Measurements from ENCODE around the gene ZCCHC3. TPM values are rescaled to one million over a fixed set of nuclear protein-coding genes. Genes with fewer than 3 reads are reported as not detected.

Gene ZCCHC3
- total and polyA plus RNA-seq, 2 donors (not counting 3 experiments of a cell fraction or from before 2014, with no cell fraction given), result 14.8 to 22.0 TPM

DNA sequence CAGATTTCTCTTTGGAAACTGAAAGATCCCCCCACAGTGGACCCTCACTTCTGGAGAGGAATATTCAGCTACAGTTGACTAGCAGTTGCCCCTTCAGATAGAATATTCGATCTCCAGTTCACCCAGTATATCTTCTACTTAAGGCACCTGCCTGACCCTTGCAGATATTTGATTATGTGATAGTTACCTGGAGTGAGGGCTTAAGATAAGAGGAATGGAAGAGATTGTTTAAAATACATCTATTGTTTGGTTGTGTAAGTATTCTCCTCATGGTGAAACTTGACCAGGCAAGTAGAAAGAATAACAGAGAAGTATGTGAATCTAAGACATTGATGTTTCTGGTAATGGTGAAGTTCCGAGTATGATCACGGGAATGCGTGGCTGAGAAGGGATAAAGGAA, 1.6 kb upstream of the ZCCHC3 start:
- H3K9ac ChIP-seq (replicated peaks; ENCODE audit: extremely low read depth, insufficient read depth, low read length), result no peak overlapping the region
- H3K4me1 ChIP-seq (ENCODE audit: control insufficient read depth, extremely low read depth, insufficient read depth, low read length), result peaks cover 40% of the 10 kb centered on the region
- TF ChIP-seq MAX (IDR thresholded peaks at IDR 0.05; ENCODE audit: insufficient read depth, insufficient read length) (no peak), EZH2 (IDR thresholded peaks at IDR 0.05; ENCODE audit: borderline replicate concordance, low read depth, low read length, severe bottlenecking) (no peak), MYC (IDR thresholded peaks at IDR 0.05; ENCODE audit: low read depth, low read length) (no peak), JUN (IDR thresholded peaks at IDR 0.05; ENCODE audit: borderline replicate concordance, insufficient read depth, insufficient read length, low read depth) (no peak), FOS (IDR thresholded peaks at IDR 0.05; ENCODE audit: borderline replicate concordance, insufficient read depth, low read length) (no peak), GATA2 (IDR thresholded peaks at IDR 0.05; ENCODE audit: insufficient read depth, insufficient read length, low read depth, low read length) (no peak), POLR2AphosphoS5 (IDR thresholded peaks at IDR 0.05; ENCODE audit: insufficient read depth, low read depth, low read length) (no peak), POLR2A (IDR thresholded peaks at IDR 0.05; ENCODE audit: low read depth, low read length) (no peak)
- TF ChIP-seq, protein P1, sequence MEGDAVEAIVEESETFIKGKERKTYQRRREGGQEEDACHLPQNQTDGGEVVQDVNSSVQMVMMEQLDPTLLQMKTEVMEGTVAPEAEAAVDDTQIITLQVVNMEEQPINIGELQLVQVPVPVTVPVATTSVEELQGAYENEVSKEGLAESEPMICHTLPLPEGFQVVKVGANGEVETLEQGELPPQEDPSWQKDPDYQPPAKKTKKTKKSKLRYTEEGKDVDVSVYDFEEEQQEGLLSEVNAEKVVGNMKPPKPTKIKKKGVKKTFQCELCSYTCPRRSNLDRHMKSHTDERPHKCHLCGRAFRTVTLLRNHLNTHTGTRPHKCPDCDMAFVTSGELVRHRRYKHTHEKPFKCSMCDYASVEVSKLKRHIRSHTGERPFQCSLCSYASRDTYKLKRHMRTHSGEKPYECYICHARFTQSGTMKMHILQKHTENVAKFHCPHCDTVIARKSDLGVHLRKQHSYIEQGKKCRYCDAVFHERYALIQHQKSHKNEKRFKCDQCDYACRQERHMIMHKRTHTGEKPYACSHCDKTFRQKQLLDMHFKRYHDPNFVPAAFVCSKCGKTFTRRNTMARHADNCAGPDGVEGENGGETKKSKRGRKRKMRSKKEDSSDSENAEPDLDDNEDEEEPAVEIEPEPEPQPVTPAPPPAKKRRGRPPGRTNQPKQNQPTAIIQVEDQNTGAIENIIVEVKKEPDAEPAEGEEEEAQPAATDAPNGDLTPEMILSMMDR (IDR thresholded peaks at IDR 0.05; ENCODE audit: extremely low read depth in 1 of 2, insufficient read depth in 1 of 2, low read depth in 1 of 2, low read length in 2 of 2), result no peak
- no peak overlapping the region for H2AFZ ChIP-seq (ENCODE audit: low read depth, low read length)
- ChIA-PET CTCF (interaction anchor here (6.2 kb wide), 1 partner anchor 29 kb away, joined by 39 read pairs; the partner anchor contains the start of gene SOX12), POLR2A (no interaction called here)
- H3K79me2 ChIP-seq (ENCODE audit: control insufficient read depth, insufficient read depth, low read length), result peaks cover 36% of the 10 kb centered on the region
- H3K36me3 ChIP-seq (ENCODE audit: control insufficient read depth in 2 of 2, extremely low read depth in 1 of 2, insufficient read depth in 2 of 2, low read length in 2 of 2), result no peaks in the 10 kb centered on the region
- H3K4me3 ChIP-seq (replicated peaks in 1 of 3; ENCODE audit: insufficient read depth in 1 of 3, low read depth in 1 of 3, low read length in 3 of 3), result no peak overlapping the region
- intact Hi-C loops (cut with micrococcal nuclease), result no loop called here
- H3K9me3 ChIP-seq (replicated peaks; ENCODE audit: control insufficient read depth, insufficient read depth, low read length), result no peaks in the 10 kb centered on the region
- DNase-seq (ENCODE audit: low read depth, low spot score) (no peak), FAIRE-seq (no peak)
- H3K27ac ChIP-seq (ENCODE audit: insufficient read depth, low read depth, low read length), result no peak overlapping the region
- no peaks in the 10 kb centered on the region for H3K9me1 ChIP-seq (replicated peaks; ENCODE audit: control insufficient read depth, extremely low read depth, insufficient read depth, low read length)
- H3K27me3 ChIP-seq (ENCODE audit: control insufficient read depth in 2 of 2, insufficient read depth in 2 of 2, low read length in 2 of 2), result no peaks in the 10 kb centered on the region
- BruUV-seq (replicated peaks), result no TSS peak
- dilution Hi-C loops (cut with MboI; ENCODE audit: extremely low pct_ligation_motif_present, low sequenced_read_pairs), result no loop called here
- H4K20me1 ChIP-seq (replicated peaks; ENCODE audit: control insufficient read depth, extremely low read depth, insufficient read depth, low read length), result peaks cover 5% of the 10 kb centered on the region
- H3K4me2 ChIP-seq (ENCODE audit: insufficient read depth, low read length), result no peak overlapping the region

Measured in endothelial cell of umbilical vein (primary cell).